CD4-positive, alpha-beta T cell (primary cell): ENCODE results near the gene TMEM108. TPM values are rescaled to one million over a fixed set of nuclear protein-coding genes. Genes with fewer than 3 reads are reported as not detected.

Source experiments
- ATAC-seq: fragments of 200-7000 bp; cut with Tn5 transposase; one replicate; pipeline ENCODE4 v1.10.0; 2022; ENCODE audit warnings: mild to moderate bottlenecking; ENCODE audit not compliant: poor library complexity
- CTCF ChIA-PET: fragments of 350-600 bp; sonication (Branson Sonifier 250); formaldehyde crosslinking; loops from one replicate; lab custom pipeline; 2021; ENCODE audit warnings: antibody characterized with exemption, inconsistent platforms; lab: Charles Lee
- POLR2A ChIA-PET: fragments of 350-600 bp; sonication (Branson Sonifier 250); formaldehyde crosslinking; loops from one replicate; lab custom pipeline; 2021; ENCODE audit warnings: antibody characterized with exemption, inconsistent platforms; lab: Charles Lee
- DNase-seq, 14 experiments: peaks; one replicate each; pipeline ENCODE4 v3.0.0-alpha.2; 2013 to 2020; ENCODE audit warnings: mixed read lengths in 2 of 14
- H3K27ac ChIP-seq, 2 donors: one replicate each; pipeline versions ENCODE4 v1.5.1 to v1.7.0; 2013; ENCODE audit warnings: low read length in 2 of 2, low read depth in 1 of 2, mild to moderate bottlenecking in 1 of 2
- H3K27me3 ChIP-seq, 2 experiments: 1 replicate in 1 of 2; 2 replicates in 1 of 2; pipeline versions ENCODE4 v1.6.1 to v1.7.0; 2013; ENCODE audit warnings: low read length in 2 of 2, control low read depth in 1 of 2, mild to moderate bottlenecking in 1 of 2, moderate library complexity in 1 of 2; ENCODE audit not compliant: insufficient read depth in 2 of 2, control insufficient read depth in 1 of 2
- H3K36me3 ChIP-seq: one replicate; pipeline ENCODE4 v1.6.1; 2013; ENCODE audit warnings: low read length, control low read depth; ENCODE audit not compliant: insufficient read depth
- H3K4me1 ChIP-seq: one replicate; pipeline ENCODE4 v1.6.1; 2013; ENCODE audit warnings: low read length, control low read depth; ENCODE audit not compliant: insufficient read depth
- H3K4me3 ChIP-seq: one replicate; pipeline ENCODE4 v1.5.1; 2013; ENCODE audit warnings: mild to moderate bottlenecking, low read length, moderate library complexity
- H3K9me3 ChIP-seq, 2 experiments: 1 replicate in 1 of 2; 2 replicates in 1 of 2; pipeline versions ENCODE4 v1.6.1 to v1.7.0; 2013; ENCODE audit warnings: low read length in 2 of 2, mild to moderate bottlenecking in 2 of 2, control low read depth in 1 of 2, moderate library complexity in 1 of 2; ENCODE audit not compliant: control insufficient read depth in 1 of 2, insufficient read depth in 1 of 2
- H3K27ac Mint-ChIP-seq: one replicate; pipeline ENCODE4 v1.8.0; 2020; ENCODE audit warnings: mixed read lengths
- H3K27me3 Mint-ChIP-seq: one replicate; pipeline ENCODE4 v1.8.0; 2021; ENCODE audit warnings: mixed read lengths
- H3K36me3 Mint-ChIP-seq: one replicate; pipeline ENCODE4 v1.8.0; 2021; ENCODE audit warnings: low read depth, mixed read lengths
- H3K4me1 Mint-ChIP-seq: one replicate; pipeline ENCODE4 v1.8.0; 2021; ENCODE audit warnings: low read depth, mixed read lengths
- H3K4me3 Mint-ChIP-seq: one replicate; pipeline ENCODE4 v1.8.0; 2020; ENCODE audit warnings: mild to moderate bottlenecking, mixed read lengths
- H3K9me3 Mint-ChIP-seq: one replicate; pipeline ENCODE4 v1.8.0; 2020; ENCODE audit warnings: mixed read lengths
- CTCF ChIP-seq: fragments of 200-600 bp; IDR thresholded peaks from one replicate; pipeline ENCODE4 v1.8.0; 2022; ENCODE audit warnings: antibody characterized with exemption, mild to moderate bottlenecking
- intact Hi-C, 2 experiments: fragments of 100-400 bp; cut with DNase I in 1 of 2; cut with micrococcal nuclease in 1 of 2; formaldehyde crosslinking; loops; one replicate each; pipeline versions ENCODE4 v1.15.1 to v1.9.0; 2023 to 2025; cut with DNase I, micrococcal nuclease
- total RNA-seq, 174 experiments: library from RNA in 2 of 174; stranded (reverse) in 2 of 174; gene quantifications; one replicate each; pipeline ENCODE4 v1.2.3 and lab custom pipeline; 2021 to 2026

Gene TMEM108
- total RNA-seq, 2 experiments from 2014 or later, result not detected

- ATAC-seq (no peak), DNase-seq (no peak)
- Mint-ChIP-seq H3K27ac (no peak overlapping the region), H3K36me3 (no peaks in the 10 kb centered on the region), H3K9me3 (peaks cover 2% of the 10 kb centered on the region), H3K27me3 (peaks cover 13% of the 10 kb centered on the region), H3K4me1 (no peaks in the 10 kb centered on the region), H3K4me3 (no peak overlapping the region)
- H3K9me3 ChIP-seq, result peaks cover 3 to 7% of the 10 kb centered on the region in 2 experiments
- TF ChIP-seq CTCF, result no peak
- intact Hi-C loops, result no loop called here
- POLR2A ChIA-PET, result no interaction called here
- CTCF ChIA-PET, result no interaction called here
- no peak overlapping the region for H3K27ac ChIP-seq
- no peaks in the 10 kb centered on the region for H3K4me1 ChIP-seq
- no peaks in the 10 kb centered on the region for H3K36me3 ChIP-seq
- no peaks in the 10 kb centered on the region for H3K27me3 ChIP-seq
- H3K4me3 ChIP-seq, result no peak overlapping the region
These were observed 189.6 kb downstream of the TMEM108 start for GRCh38 chr3:133227813-133228212.

GRCh38 chr3:133230195-133230594 lies 192.0 kb downstream of the TMEM108 start:
- H3K4me1 ChIP-seq, result no peaks in the 10 kb centered on the region
- Mint-ChIP-seq H3K4me1 (no peaks in the 10 kb centered on the region), H3K27ac (no peak overlapping the region), H3K9me3 (peaks cover 2% of the 10 kb centered on the region), H3K4me3 (no peak overlapping the region), H3K36me3 (no peaks in the 10 kb centered on the region), H3K27me3 (peaks cover 13% of the 10 kb centered on the region)
- H3K27me3 ChIP-seq, result no peaks in the 10 kb centered on the region
- no peak overlapping the region for H3K27ac ChIP-seq
- TF ChIP-seq CTCF, result no peak
- POLR2A ChIA-PET, result no interaction called here
- ATAC-seq (no peak), DNase-seq (no peak)
- no peaks in the 10 kb centered on the region for H3K9me3 ChIP-seq
- H3K4me3 ChIP-seq, result no peak overlapping the region
- intact Hi-C loops, result no loop called here
- CTCF ChIA-PET, result no interaction called here
- H3K36me3 ChIP-seq, result no peaks in the 10 kb centered on the region

GRCh38 chr3:133236901-133237300 lies 198.7 kb downstream of the TMEM108 start:
- intact Hi-C loops, result no loop called here
- H3K9me3 Mint-ChIP-seq, result peaks cover 3% of the 10 kb centered on the region
- no peak overlapping the region for H3K4me3 Mint-ChIP-seq
- peaks cover 18% of the 10 kb centered on the region for H3K27me3 Mint-ChIP-seq
- H3K4me3 ChIP-seq, result no peak overlapping the region
- no peak for TF ChIP-seq CTCF
- no peak overlapping the region for H3K27ac ChIP-seq
- DNase-seq (no peak), ATAC-seq (no peak)
- no peaks in the 10 kb centered on the region for H3K36me3 Mint-ChIP-seq
- H3K27ac Mint-ChIP-seq, result no peak overlapping the region
- CTCF ChIA-PET, result no interaction called here
- H3K4me1 ChIP-seq, result no peaks in the 10 kb centered on the region
- POLR2A ChIA-PET, result no interaction called here
- H3K36me3 ChIP-seq, result no peaks in the 10 kb centered on the region
- no peaks in the 10 kb centered on the region for H3K27me3 ChIP-seq
- H3K4me1 Mint-ChIP-seq, result no peaks in the 10 kb centered on the region
- no peaks in the 10 kb centered on the region for H3K9me3 ChIP-seq
